HepG2 (cell line): ENCODE results near the gene C5orf58. TPM values are rescaled to one million over a fixed set of nuclear protein-coding genes. Genes with fewer than 3 reads are reported as not detected.

ENCODE experiments used
- ATAC-seq: fragments of 200-7000 bp; cut with Tn5 transposase; 3 replicates; pipeline ENCODE4 v1.9.1; 2020; ENCODE audit warnings: mild to moderate bottlenecking, moderate library complexity
- BruUV-seq: library from RNA; stranded (reverse); fragments of 400-500 nt; replicated peaks from 2 replicates; lab custom pipeline; 2021; lab: Mats Ljungman, UMichigan
- CTCF ChIA-PET: fragments of 300-600 bp; formaldehyde crosslinking; extraction: SDS; loops from one replicate; lab custom pipeline; 2021; ENCODE audit warnings: low total read pairs, inconsistent platforms, low intra/inter-chr PET ratio; lab: Yijun Ruan, JAX
- POLR2A ChIA-PET: fragments of 350-600 bp; sonication (Branson Sonifier 250); formaldehyde crosslinking; loops from one replicate; lab custom pipeline; 2020; ENCODE audit warnings: antibody characterized with exemption, inconsistent platforms; lab: Yijun Ruan, JAX
- DNase-seq: peaks from one replicate; pipeline ENCODE4 v3.0.0-alpha.2; 2015; ENCODE audit warnings: low spot score
- FAIRE-seq: peaks from 3 replicates; lab custom pipeline; 2011; peaks lifted over from hg19 to GRCh38; lab: Jason Lieb, UNC
- H2AFZ ChIP-seq: one replicate; pipeline ENCODE4 v1.6.1; 2011; ENCODE audit warnings: low read length, inconsistent platforms
- H3K27ac ChIP-seq: fragments of 300-600 bp; 3 replicates; pipeline ENCODE4 v1.8.0; 2011; ENCODE audit warnings: mixed run types, mild to moderate bottlenecking, mixed read lengths, low read length, inconsistent platforms; ENCODE audit not compliant: insufficient read depth; ENCODE audit errors: extremely low read length
- H3K27me3 ChIP-seq, 2 experiments: fragments of 200-600 bp in 1 of 2; 2 replicates in 1 of 2; 3 replicates in 1 of 2; pipeline versions ENCODE4 v1.6.0 to v1.8.0; 2011; ENCODE audit warnings: low read length in 2 of 2, mild to moderate bottlenecking in 2 of 2, moderate library complexity in 2 of 2, inconsistent platforms in 1 of 2; ENCODE audit not compliant: insufficient read depth in 2 of 2, control insufficient read depth in 1 of 2
- H3K36me3 ChIP-seq, 2 experiments: fragments of 200-600 bp in 1 of 2; replicated peaks in 1 of 2; 2 replicates in 1 of 2; 3 replicates in 1 of 2; pipeline versions ENCODE4 v1.5.1 to v1.8.0; 2011; ENCODE audit warnings: low read length in 2 of 2, inconsistent platforms in 1 of 2; ENCODE audit not compliant: insufficient read depth in 2 of 2, control insufficient read depth in 1 of 2
- H3K4me1 ChIP-seq: 2 replicates; pipeline ENCODE4 v1.5.1; 2012; ENCODE audit warnings: low read length, inconsistent platforms; ENCODE audit not compliant: insufficient read depth
- H3K4me2 ChIP-seq: 2 replicates; pipeline ENCODE4 v1.6.0; 2011; ENCODE audit warnings: low read depth, low read length, inconsistent platforms
- H3K4me3 ChIP-seq, 3 experiments: fragments of 200-600 bp in 1 of 3; sonication (generic), shearing (Covaris generic) in 1 of 3; replicated peaks in 1 of 3; 2 replicates each; pipeline ENCODE4 v1.5.1; 2011 to 2016; ENCODE audit warnings: low read length in 3 of 3, inconsistent platforms in 2 of 3, low read depth in 2 of 3, mild to moderate bottlenecking in 2 of 3, control low read depth in 1 of 3, mixed read lengths in 1 of 3; ENCODE audit not compliant: insufficient read depth in 1 of 3
- H3K79me2 ChIP-seq: one replicate; pipeline ENCODE4 v1.6.1; 2011; ENCODE audit warnings: low read length, inconsistent platforms; ENCODE audit not compliant: insufficient read depth
- H3K9ac ChIP-seq: 2 replicates; pipeline ENCODE4 v1.6.0; 2011; ENCODE audit warnings: mild to moderate bottlenecking, low read depth, low read length, inconsistent platforms; ENCODE audit not compliant: insufficient read depth
- H3K9me3 ChIP-seq: 2 replicates; pipeline ENCODE4 v1.5.1; 2012; ENCODE audit warnings: mild to moderate bottlenecking, low read length
- H4K20me1 ChIP-seq: 2 replicates; pipeline ENCODE4 v1.6.0; 2011; ENCODE audit warnings: inconsistent platforms, mild to moderate bottlenecking, low read length, moderate library complexity; ENCODE audit not compliant: insufficient read depth
- AGO2 ChIP-seq: fragments of 200-400 bp; formaldehyde crosslinking; optimal IDR thresholded peaks from 2 replicates; pipeline ENCODE3; 2017; ENCODE audit warnings: mild to moderate bottlenecking, low read depth, low read length, moderate library complexity
- CC2D1A ChIP-seq: sonication (generic); formaldehyde crosslinking; IDR thresholded peaks from 2 replicates; pipeline ENCODE4 v1.8.1; 2023; ENCODE audit warnings: mild to moderate bottlenecking, missing genetic modification reagents
- HOXD1 ChIP-seq: sonication (generic); formaldehyde crosslinking; IDR thresholded peaks from 2 replicates; pipeline ENCODE4 v1.5.0; 2020; ENCODE audit warnings: missing genetic modification reagents
- JUNB ChIP-seq: sonication (generic); formaldehyde crosslinking; IDR thresholded peaks from 2 replicates; pipeline ENCODE4 v1.8.0; 2022; ENCODE audit warnings: missing genetic modification reagents, mild to moderate bottlenecking, borderline replicate concordance
- KLF12 ChIP-seq: sonication (generic); formaldehyde crosslinking; IDR thresholded peaks from 2 replicates; pipeline ENCODE4 v1.4.0; 2020; ENCODE audit warnings: missing genetic modification reagents, borderline replicate concordance
- MATR3 ChIP-seq: sonication (generic); formaldehyde crosslinking; IDR thresholded peaks from 2 replicates; pipeline ENCODE4 v1.4.0; 2020; ENCODE audit warnings: missing genetic modification reagents
- RFX1 ChIP-seq: fragments of 450-650 bp; IDR thresholded peaks from 2 replicates; pipeline ENCODE4 v1.6.1; 2017
- U2AF2 ChIP-seq: fragments of 200-400 bp; formaldehyde crosslinking; IDR thresholded peaks from 2 replicates; pipeline ENCODE4 v1.6.1; 2017; ENCODE audit warnings: low read depth, mild to moderate bottlenecking, low read length
- ZBTB44 ChIP-seq: sonication (generic); formaldehyde crosslinking; IDR thresholded peaks from 2 replicates; pipeline ENCODE4 v1.4.0; 2020; ENCODE audit warnings: missing genetic modification reagents
- ZNF121 ChIP-seq: sonication (generic); formaldehyde crosslinking; IDR thresholded peaks from 2 replicates; pipeline ENCODE4 v1.5.0; 2020; ENCODE audit warnings: mild to moderate bottlenecking, missing genetic modification reagents
- ZNF160 ChIP-seq: sonication (generic); formaldehyde crosslinking; IDR thresholded peaks from 2 replicates; pipeline ENCODE4 v1.8.0; 2022; ENCODE audit warnings: mild to moderate bottlenecking, inconsistent platforms, missing genetic modification reagents
- ZNF407 ChIP-seq: sonication (generic); formaldehyde crosslinking; IDR thresholded peaks from one replicate; pipeline ENCODE4 v1.5.1; 2020; ENCODE audit warnings: mild to moderate bottlenecking, missing genetic modification reagents; ENCODE audit errors: not compliant biosample characterization
- ZNF547 ChIP-seq: sonication (generic); formaldehyde crosslinking; IDR thresholded peaks from 2 replicates; pipeline ENCODE4 v1.5.1; 2020; ENCODE audit warnings: mild to moderate bottlenecking, missing genetic modification reagents
- ZNF597 ChIP-seq: sonication (generic); formaldehyde crosslinking; IDR thresholded peaks from 2 replicates; pipeline ENCODE4 v1.5.0; 2020; ENCODE audit warnings: missing genetic modification reagents
- ZNF780A ChIP-seq: sonication (generic); formaldehyde crosslinking; IDR thresholded peaks from 2 replicates; pipeline ENCODE4 v1.8.0; 2022; ENCODE audit warnings: mild to moderate bottlenecking, missing genetic modification reagents, moderate library complexity
- ZNF883 ChIP-seq: sonication (generic); formaldehyde crosslinking; IDR thresholded peaks from 2 replicates; pipeline ENCODE4 v1.5.1; 2020; ENCODE audit warnings: mild to moderate bottlenecking, missing genetic modification reagents; ENCODE audit errors: not compliant biosample characterization
- WGBS: methylation state at CpG from one replicate; pipeline ENCODE4 v1.1.6; 2017; ENCODE audit warnings: low lambda C conversion rate; 5-methylcytosine and 5-hydroxymethylcytosine counted together
- in situ Hi-C: cut with HindIII; loops from 2 replicates; pipeline ENCODE4 v1.10.0; 2017; ENCODE audit warnings: low pct_unique_long_range_greater_than_20kb; ENCODE audit not compliant: extremely low pct_ligation_motif_present
- intact Hi-C: fragments of 100-400 bp; cut with micrococcal nuclease; formaldehyde crosslinking; loops from one replicate; pipeline ENCODE4 v1.10.0; 2022; ENCODE audit not compliant: unreplicated experiment
- polyA plus RNA-seq, 8 experiments: library from polyadenylated mRNA; depleted of rRNA in 3 of 8; stranded (reverse) in 7 of 8; unstranded in 1 of 8; fragments of >200 nt; fragmentation: Illumina TruSeq in 4 of 8; extraction: Trizol in 4 of 8; gene quantifications; 2 replicates each; pipeline versions ENCODE4 v1.2.1 to v1.2.3, GENCODE V29; 2011 to 2016; ENCODE audit warnings: low read depth in 4 of 8, missing spikeins in 1 of 8, mixed read lengths in 1 of 8; ENCODE audit not compliant: insufficient read depth in 1 of 8
- total RNA-seq, 5 experiments: library from RNA; depleted of rRNA; stranded (reverse); fragments of >200 nt; fragmentation: Illumina TruSeq; extraction: Trizol; gene quantifications; 2 replicates each; pipeline ENCODE4 v1.2.3, GENCODE V29; 2016; ENCODE audit warnings: low read depth in 1 of 5

The C5orf58 gene
- total and polyA plus RNA-seq, 2 of the 13 experiments (the other 11 are each of a cell fraction or from before 2014, with no cell fraction given), result not detected

GRCh38 chr5:170257370-170257769, 24.6 kb downstream of the C5orf58 start:
- no peaks in the 10 kb centered on the region for H3K79me2 ChIP-seq
- no peak overlapping the region for H3K4me2 ChIP-seq
- no peak overlapping the region for H3K27ac ChIP-seq
- intact Hi-C loops (no loop called here), in situ Hi-C loops (no loop called here)
- BruUV-seq, result no TSS peak
- WGBS, result 0% methylated on average over 2 of the region's 4 CpGs
- ATAC-seq (no peak), DNase-seq (no peak), FAIRE-seq (no peak)
- H2AFZ ChIP-seq, result no peak overlapping the region
- no peaks in the 10 kb centered on the region for H3K36me3 ChIP-seq
- H3K4me3 ChIP-seq, result no peak overlapping the region
- ChIA-PET CTCF (no interaction called here), POLR2A (no interaction called here)
- peaks cover 0 to 6% of the 10 kb centered on the region in 2 experiments; a peak in 2 of 5 replicates for H3K27me3 ChIP-seq
- H3K4me1 ChIP-seq, result no peaks in the 10 kb centered on the region
- TF ChIP-seq MATR3, result no peak
- no peak for TF ChIP-seq CC2D1A
- TF ChIP-seq JUNB (CRISPR knock-in tag), result no peak
- TF ChIP-seq ZNF780A (CRISPR knock-in tag), result no peak
- no peak for TF ChIP-seq HOXD1 (CRISPR knock-in tag)
- no peak for TF ChIP-seq ZBTB44 (CRISPR knock-in tag)
- TF ChIP-seq ZNF597 (CRISPR knock-in tag), result no peak
- no peak for TF ChIP-seq ZNF883 (CRISPR knock-in tag)
- TF ChIP-seq ZNF121 (CRISPR knock-in tag), result no peak
- TF ChIP-seq KLF12 (CRISPR knock-in tag), result no peak
- TF ChIP-seq ZNF160, result no peak
- no peak for TF ChIP-seq ZNF407 (CRISPR knock-in tag)
- TF ChIP-seq AGO2, result no peak
- no peak for TF ChIP-seq RFX1
- no peak for TF ChIP-seq U2AF2
- no peak for TF ChIP-seq ZNF547 (CRISPR knock-in tag)
- no peaks in the 10 kb centered on the region for H3K9me3 ChIP-seq
- H4K20me1 ChIP-seq, result no peaks in the 10 kb centered on the region
- H3K9ac ChIP-seq, result no peak overlapping the region
